Measurements from ENCODE around the gene ZFP3.
"Not testable (repeated sequence)": the region's sequence is repeated elsewhere in the genome, so short reads cannot be mapped to it uniquely, and the experiment has no call there.

ZFP3 gene

GRCh38 chr17:5077781-5078105 lies 524 bp upstream of the ZFP3 start:
- DNase-seq (ENCODE audit: low read depth in 2 of 2), result no peak

- DNase-seq (ENCODE audit: low read depth in 2 of 2), result no peak
Measured at GRCh38 chr17:5080591-5080990, 2.3 kb downstream of the ZFP3 start.

DNA sequence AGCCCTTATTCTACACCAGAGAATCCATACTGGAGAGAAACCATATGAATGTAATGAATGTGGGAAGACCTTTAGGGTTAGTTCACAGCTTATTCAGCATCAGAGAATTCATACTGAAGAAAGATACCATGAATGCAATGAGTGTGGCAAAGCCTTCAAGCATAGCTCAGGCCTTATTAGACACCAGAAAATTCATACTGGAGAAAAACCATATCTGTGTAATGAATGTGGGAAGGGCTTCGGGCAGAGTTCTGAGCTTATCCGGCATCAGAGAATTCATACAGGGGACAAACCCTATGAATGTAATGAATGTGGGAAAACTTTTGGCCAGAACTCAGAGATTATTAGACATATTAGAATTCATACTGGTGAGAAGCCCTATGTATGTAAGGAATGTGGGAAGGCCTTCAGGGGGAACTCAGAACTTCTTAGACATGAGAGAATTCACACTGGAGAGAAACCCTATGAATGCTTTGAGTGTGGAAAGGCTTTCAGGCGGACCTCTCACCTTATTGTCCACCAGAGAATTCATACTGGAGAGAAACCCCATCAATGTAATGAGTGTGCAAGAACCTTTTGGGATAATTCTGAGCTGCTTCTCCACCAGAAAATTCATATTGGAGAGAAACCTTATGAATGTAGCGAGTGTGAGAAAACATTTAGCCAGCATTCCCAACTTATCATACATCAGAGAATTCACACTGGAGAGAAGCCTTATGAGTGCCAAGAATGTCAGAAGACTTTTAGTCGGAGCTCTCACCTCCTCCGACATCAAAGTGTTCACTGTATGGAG lies 14.1 kb downstream of the ZFP3 start:
- DNase-seq (ENCODE audit: low read depth in 2 of 2), result no peak

DNA sequence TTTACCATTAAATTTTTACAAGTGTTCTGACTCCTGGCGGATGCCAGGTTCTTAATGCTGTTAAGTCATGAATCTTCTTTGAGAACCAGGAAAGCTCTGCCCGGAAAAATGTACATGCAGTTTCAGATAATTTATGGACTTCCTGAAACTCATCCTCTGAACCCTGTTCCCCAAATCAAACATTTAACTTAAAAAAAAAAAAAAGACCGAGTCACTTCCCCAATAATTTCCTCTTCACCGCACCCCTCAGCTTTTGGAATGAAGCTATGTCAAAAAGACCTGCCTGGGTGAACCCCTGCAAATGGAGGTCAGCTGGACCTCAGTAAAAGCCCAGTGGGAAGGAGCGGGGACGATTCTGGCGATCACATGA lies 18.4 kb downstream of the ZFP3 start:
- DNase-seq (ENCODE audit: low read depth in 2 of 2), result no peak

- peak; percentile 15 to 20 for DNase-seq (ENCODE audit: low read depth in 2 of 2)
Measured at GRCh38 chr17:5097101-5097834, 19.0 kb downstream of the ZFP3 start.

DNA sequence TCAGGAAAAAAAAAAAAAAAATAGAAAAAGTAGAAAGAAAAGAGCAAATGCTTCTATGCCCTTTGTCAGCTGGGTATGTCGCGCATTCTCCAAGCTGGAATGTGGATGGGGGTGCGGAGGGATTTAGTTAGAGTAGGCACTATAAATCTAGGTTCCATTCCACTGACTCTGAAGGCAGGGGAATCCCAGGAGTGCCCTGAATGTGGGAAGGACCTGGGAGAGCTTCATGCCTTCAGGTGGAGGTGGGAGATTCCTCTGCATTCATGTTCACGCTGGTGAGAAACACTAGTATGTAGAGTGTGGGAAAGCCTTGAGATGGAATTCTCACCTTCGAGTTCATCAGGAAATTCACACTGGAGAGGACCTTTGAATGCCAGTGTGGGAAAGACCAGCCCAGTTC lies 21.0 kb downstream of the ZFP3 start:
- DNase-seq (ENCODE audit: low read depth in 2 of 2), result no peak

DNA sequence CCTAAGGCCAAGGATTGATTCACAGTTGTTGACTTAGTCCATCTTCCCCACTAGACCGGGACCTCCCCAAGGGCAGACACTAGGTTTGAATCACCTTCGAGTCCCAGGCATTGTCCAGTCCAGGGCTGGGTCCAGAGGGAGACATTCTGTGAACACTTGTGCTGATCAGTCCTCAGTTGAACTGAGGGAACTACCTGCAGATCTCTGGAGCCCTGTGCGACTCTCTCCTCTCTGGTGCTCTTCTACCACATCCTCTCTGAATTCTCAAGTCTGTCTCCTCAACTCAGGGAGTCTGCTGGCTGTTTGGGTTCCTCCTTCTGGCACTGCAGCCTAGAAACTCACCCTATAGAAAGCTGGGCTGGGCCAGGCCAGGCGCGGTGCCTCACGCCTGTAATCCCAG lies 22.6 kb downstream of the ZFP3 start:
- no peak for DNase-seq (ENCODE audit: low read depth in 2 of 2)

GRCh38 chr17:5110816-5111215 lies 32.5 kb downstream of the ZFP3 start:
- DNase-seq (ENCODE audit: low read depth in 2 of 2), result no peak

DNA sequence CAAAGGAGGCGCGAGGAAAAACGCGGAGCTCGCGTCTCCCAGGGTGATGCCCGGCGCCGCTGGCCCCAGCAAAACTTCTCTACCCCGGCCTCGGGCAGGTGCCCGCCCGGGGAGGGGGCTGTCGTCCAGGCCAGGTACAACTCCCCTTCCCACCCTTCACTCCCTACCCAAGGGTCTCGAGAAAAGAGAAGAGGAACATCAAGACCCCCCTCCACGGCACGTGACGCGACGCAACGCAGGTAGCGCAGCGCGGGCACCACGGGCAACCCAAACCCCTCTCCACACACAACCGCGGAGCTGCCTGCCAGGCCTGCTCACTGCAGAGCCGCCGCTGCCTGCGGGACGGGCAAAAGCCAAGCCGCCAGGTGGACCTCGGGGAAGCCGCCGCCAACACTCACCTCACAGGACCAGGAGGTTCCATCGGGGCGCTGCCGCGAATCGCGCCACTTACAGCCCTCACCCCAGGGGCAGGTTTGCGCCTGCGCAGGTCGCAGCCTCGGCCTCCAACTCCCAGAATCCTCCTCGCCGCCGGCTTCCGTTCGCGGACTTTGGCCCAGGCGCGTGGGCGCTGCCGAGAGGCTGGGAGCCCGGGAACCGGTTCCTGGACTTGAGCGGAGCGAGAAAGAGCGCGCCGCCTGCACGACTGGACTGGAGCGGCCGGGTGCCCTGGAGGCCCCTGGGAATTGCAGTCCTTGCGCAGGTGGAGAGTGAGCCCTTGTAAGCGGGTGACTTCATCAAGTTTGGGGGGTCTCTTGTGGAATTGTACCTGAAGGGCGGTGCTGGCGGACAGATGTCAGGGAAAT lies 33.3 kb downstream of the ZFP3 start, which contains the start of gene ZNF232:
TSS of gene ZNF232 (minus strand) at position 477 of the 803 bp plus-strand sequence. CDS start at position 421, 56 bp downstream.
- DNase-seq (ENCODE audit: low read depth in 2 of 2), result peak; percentile 76 to 78

GRCh38 chr17:5115673-5116651 lies 37.7 kb downstream of the ZFP3 start, which contains the start of gene USP6:
TSS of gene USP6 (plus strand) at chr17:5116032. CDS start at chr17:5130368, 14,336 bp downstream.
- no peak for DNase-seq (ENCODE audit: low read depth in 2 of 2)

DNA sequence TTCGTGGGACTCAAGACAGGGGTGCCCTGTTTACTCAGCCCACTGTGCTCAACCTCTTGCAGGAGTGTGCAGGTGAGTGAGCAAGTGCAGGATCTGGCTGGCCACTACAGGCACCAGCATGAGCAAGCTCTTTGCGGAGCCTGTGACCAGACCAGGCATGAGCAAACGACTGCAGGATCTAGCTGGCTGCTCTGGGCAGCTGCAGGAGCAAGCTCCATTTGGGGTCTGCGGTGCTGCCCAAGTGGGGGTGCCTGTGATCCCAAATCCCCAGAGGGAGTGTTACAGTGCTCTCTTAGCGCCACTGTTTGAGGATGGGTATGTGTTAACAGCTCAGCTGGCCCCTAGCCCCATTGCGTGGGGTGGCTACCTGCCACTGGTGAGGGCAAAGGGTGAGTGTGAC lies 40.0 kb downstream of the ZFP3 start:
- no peak for DNase-seq (ENCODE audit: low read depth in 2 of 2)

DNA sequence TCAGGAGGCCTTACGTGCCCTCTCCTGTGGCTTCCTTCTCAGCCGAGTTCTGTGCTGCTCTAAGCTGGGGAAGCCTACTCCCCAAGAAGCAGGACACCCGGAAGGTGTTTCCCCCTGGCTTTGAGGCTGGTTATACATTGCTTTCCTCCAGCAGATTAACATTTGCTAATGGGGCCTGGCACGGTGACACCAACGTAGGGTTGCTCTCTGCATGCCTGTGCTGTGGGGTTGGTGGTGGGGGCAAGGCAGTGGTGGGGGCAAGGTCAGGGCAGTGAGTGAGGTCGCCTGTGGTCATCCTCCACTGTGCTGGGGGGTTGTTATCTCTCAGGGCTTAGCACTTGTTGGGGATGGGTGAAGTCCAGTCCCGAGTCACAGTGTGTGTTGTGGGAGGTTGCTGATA lies 41.8 kb downstream of the ZFP3 start:
- DNase-seq (ENCODE audit: low read depth in 2 of 2), result no peak

DNA sequence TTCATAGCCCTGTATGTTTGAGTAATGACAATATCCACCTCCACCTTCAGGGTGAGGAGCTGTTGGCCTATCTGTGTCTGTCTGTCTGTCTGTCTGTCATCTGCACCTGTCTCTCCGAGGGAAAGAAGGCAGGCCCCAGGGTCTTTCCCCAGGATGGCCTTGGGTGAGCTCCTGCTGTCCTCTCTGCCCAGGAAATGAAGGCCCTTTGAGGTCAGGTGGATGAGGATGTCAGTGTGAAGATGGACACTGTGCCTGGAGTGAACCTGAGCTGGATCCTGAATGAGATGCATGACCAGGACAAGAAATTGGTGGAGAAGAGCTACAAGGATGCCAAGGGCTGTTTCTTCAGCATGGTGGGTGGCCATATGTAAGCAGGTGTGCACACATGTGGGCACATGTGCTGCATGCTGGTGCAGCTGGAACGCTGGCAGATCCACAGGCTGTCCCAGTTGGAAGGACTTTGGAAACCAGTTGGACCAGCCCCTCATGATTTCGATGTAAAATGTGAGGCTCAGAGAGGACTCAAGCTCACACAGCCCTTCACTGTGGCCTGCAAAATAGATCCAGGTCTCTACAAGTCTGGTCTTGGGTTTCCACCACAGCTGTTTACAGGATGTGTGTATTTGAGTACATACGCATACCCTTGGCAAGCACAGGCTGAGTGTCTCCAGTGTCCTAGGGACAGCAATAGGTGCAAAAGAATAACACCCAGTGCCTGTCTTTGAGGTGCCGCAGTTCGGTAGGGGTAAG lies 42.3 kb downstream of the ZFP3 start:
- DNase-seq (ENCODE audit: low read depth in 2 of 2), result not testable (repeated sequence)

GRCh38 chr17:5121186-5121841 lies 43.0 kb downstream of the ZFP3 start:
- DNase-seq (ENCODE audit: low read depth in 2 of 2), result no peak

GRCh38 chr17:5122056-5122455 lies 43.8 kb downstream of the ZFP3 start:
- DNase-seq (ENCODE audit: low read depth in 2 of 2), result not testable (repeated sequence)

- DNase-seq (ENCODE audit: low read depth in 2 of 2), result no peak
Measured at GRCh38 chr17:5122586-5123342, 44.5 kb downstream of the ZFP3 start.

GRCh38 chr17:5123343-5124124 lies 45.3 kb downstream of the ZFP3 start:
- no peak for DNase-seq (ENCODE audit: low read depth in 2 of 2)

DNA sequence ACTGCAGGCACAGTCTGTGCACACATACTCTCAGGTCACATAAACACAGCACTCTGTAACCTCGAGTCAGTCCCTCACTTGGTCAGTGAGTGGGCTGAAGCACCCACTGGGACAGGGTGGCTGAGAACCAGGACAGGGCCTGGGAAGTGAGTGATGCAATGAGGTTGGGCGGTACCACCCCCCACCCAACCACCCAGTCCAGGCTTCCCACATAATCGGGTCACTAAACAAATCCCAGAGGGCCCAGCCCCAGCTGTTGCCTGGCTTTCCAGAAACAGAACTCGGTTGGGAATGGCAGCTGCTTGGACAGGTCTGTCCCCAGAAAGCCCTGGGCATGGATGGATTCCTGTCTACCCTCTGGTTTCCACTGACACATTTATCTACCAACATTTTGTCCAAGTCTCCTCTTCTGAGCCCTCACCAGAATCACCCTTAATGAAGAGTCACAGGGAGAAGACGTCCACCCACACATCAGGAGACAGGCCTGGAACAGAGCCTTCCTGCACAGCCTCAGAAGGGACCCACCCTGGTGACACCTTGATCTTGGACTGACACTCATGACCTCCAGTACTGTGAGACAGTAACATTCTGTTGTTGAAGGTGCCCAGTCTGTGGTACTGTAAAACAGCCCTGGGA lies 46.0 kb downstream of the ZFP3 start:
- not testable (repeated sequence) for DNase-seq (ENCODE audit: low read depth in 2 of 2)

All from stimulated activated CD8-positive, alpha-beta memory T cell treated with anti-CD3 and anti-CD28 coated beads, Interleukin-7, amount 100 ng/mL, for 1 hour (primary cell).